Measurements from ENCODE around the gene ALDH9A1.

- TF ChIP-seq CTCF (IDR thresholded peaks at IDR 0.05 in 4 of 5, conservative IDR thresholded peaks at IDR 0.05 in 1 of 5) = no peak
- TF ChIP-seq POLR2A (IDR thresholded peaks at IDR 0.05) = no peak
These were observed 11.4 kb downstream of the ALDH9A1 start for GRCh38 chr1:165686971-165687433.
